ENCODE data around the gene KARS1.

DNA sequence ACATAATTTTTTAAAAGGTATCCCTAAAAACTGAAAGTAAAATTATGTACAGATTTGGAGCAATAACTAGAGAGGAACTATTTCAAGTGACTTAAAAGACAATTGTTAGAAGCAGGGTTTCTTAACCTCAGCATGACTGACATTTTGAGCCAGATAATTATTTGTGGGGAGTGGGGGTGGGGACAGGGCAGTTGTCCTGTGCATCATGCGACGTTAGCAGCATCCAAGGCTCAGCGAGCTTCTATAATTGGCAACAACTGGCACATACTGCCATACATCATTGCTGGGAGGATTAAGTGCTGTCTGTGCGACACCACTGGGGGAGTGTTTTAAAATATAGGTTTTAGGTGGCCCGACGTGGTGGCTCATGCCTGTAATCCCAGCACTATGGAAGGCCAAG lies 54.2 kb downstream of the KARS1 start:
- TF ChIP-seq EZH2 (IDR thresholded peaks at IDR 0.05; ENCODE audit: low read length, missing control alignments): no peak
- TF ChIP-seq, protein P1, sequence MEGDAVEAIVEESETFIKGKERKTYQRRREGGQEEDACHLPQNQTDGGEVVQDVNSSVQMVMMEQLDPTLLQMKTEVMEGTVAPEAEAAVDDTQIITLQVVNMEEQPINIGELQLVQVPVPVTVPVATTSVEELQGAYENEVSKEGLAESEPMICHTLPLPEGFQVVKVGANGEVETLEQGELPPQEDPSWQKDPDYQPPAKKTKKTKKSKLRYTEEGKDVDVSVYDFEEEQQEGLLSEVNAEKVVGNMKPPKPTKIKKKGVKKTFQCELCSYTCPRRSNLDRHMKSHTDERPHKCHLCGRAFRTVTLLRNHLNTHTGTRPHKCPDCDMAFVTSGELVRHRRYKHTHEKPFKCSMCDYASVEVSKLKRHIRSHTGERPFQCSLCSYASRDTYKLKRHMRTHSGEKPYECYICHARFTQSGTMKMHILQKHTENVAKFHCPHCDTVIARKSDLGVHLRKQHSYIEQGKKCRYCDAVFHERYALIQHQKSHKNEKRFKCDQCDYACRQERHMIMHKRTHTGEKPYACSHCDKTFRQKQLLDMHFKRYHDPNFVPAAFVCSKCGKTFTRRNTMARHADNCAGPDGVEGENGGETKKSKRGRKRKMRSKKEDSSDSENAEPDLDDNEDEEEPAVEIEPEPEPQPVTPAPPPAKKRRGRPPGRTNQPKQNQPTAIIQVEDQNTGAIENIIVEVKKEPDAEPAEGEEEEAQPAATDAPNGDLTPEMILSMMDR (conservative IDR thresholded peaks at IDR 0.05 in 1 of 2, IDR thresholded peaks at IDR 0.05 in 1 of 2; ENCODE audit: low read depth in 1 of 2, low read length in 2 of 2): no peak
